Measurements from ENCODE around the gene ADGRL4. TPM values are rescaled to one million over a fixed set of nuclear protein-coding genes. Genes with fewer than 3 reads are reported as not detected.
"Not testable (repeated sequence)": the region's sequence is repeated elsewhere in the genome, so short reads cannot be mapped to it uniquely, and the experiment has no call there.

Gene ADGRL4
- total and polyA plus RNA-seq, 3 experiments from 2014 or later = not detected

GRCh38 chr1:78875986-78876385 lies 130.5 kb downstream of the ADGRL4 start:
- H3K4me3 Mint-ChIP-seq; H3K4me1 Mint-ChIP-seq; H3K27me3 ChIP-seq (ENCODE audit: insufficient read depth, low read length, poor library complexity, severe bottlenecking); H3K9me3 Mint-ChIP-seq; H3K36me3 ChIP-seq (ENCODE audit: insufficient read depth, low read length); POLR2A ChIA-PET; DNase-seq; H3K4me3 ChIP-seq (ENCODE audit: low read length); H3K36me3 Mint-ChIP-seq; H3K27ac Mint-ChIP-seq; H3K27me3 Mint-ChIP-seq; H3K4me1 ChIP-seq (ENCODE audit: insufficient read depth, low read length); H3K27ac ChIP-seq (ENCODE audit: low read depth, low read length); H3K9me3 ChIP-seq (ENCODE audit: low read length); CTCF ChIA-PET: not testable (repeated sequence)

- POLR2A ChIA-PET; H3K27me3 ChIP-seq (ENCODE audit: insufficient read depth, low read length, poor library complexity, severe bottlenecking); H3K27ac ChIP-seq (ENCODE audit: low read depth, low read length); H3K4me1 ChIP-seq (ENCODE audit: insufficient read depth, low read length); H3K4me1 Mint-ChIP-seq; H3K4me3 ChIP-seq (ENCODE audit: low read length); H3K27ac Mint-ChIP-seq; H3K27me3 Mint-ChIP-seq; H3K4me3 Mint-ChIP-seq; H3K9me3 Mint-ChIP-seq; H3K9me3 ChIP-seq (ENCODE audit: low read length); H3K36me3 Mint-ChIP-seq; H3K36me3 ChIP-seq (ENCODE audit: insufficient read depth, low read length); CTCF ChIA-PET; DNase-seq: not testable (repeated sequence)
These were observed 133.7 kb downstream of the ADGRL4 start for GRCh38 chr1:78872801-78873200.

DNA sequence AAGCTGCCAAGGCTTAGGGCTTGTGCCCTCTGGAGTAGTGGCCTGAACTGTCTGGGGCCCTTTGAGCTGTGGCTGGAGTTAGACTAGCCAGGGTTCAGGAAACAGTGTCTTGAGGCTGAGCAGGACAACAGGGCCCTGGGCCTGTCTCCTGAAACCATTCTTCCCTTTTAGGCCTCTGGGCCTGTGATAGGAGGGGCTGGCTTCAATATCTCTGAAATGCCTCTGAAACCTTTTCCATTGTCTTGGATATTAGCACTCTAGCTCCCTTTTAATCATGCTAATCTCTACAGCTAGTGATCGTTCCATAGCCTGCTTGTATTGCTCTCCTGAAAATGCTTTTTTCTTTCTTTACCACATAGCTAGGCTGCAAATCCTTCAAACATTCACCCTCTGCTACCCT lies 135.3 kb downstream of the ADGRL4 start:
- no peaks in the 10 kb centered on the region for H3K27me3 ChIP-seq (ENCODE audit: insufficient read depth, low read length, poor library complexity, severe bottlenecking)
- no peaks in the 10 kb centered on the region for H3K9me3 Mint-ChIP-seq
- POLR2A ChIA-PET = no interaction called here
- no peaks in the 10 kb centered on the region for H3K4me1 ChIP-seq (ENCODE audit: insufficient read depth, low read length)
- no peak overlapping the region for H3K4me3 Mint-ChIP-seq
- no peaks in the 10 kb centered on the region for H3K4me1 Mint-ChIP-seq
- H3K27ac Mint-ChIP-seq = no peak overlapping the region
- H3K9me3 ChIP-seq (ENCODE audit: low read length) = no peaks in the 10 kb centered on the region
- no peak overlapping the region for H3K27ac ChIP-seq (ENCODE audit: low read depth, low read length)
- no peaks in the 10 kb centered on the region for H3K36me3 ChIP-seq (ENCODE audit: insufficient read depth, low read length)
- no peaks in the 10 kb centered on the region for H3K36me3 Mint-ChIP-seq
- DNase-seq = no peak
- H3K4me3 ChIP-seq (ENCODE audit: low read length) = no peak overlapping the region
- CTCF ChIA-PET = no interaction called here
- no peaks in the 10 kb centered on the region for H3K27me3 Mint-ChIP-seq

GRCh38 chr1:78869136-78869535 lies 137.4 kb downstream of the ADGRL4 start:
- CTCF ChIA-PET = no interaction called here
- no peaks in the 10 kb centered on the region for H3K4me1 Mint-ChIP-seq
- H3K4me3 Mint-ChIP-seq = no peak overlapping the region

GRCh38 chr1:78864175-78864574 lies 142.4 kb downstream of the ADGRL4 start:
- H3K4me3 Mint-ChIP-seq = no peak overlapping the region
- CTCF ChIA-PET = no interaction called here
- H3K4me1 Mint-ChIP-seq = no peaks in the 10 kb centered on the region
- H3K9me3 Mint-ChIP-seq = no peaks in the 10 kb centered on the region
- H3K27me3 ChIP-seq (ENCODE audit: insufficient read depth, low read length, poor library complexity, severe bottlenecking) = no peaks in the 10 kb centered on the region
- DNase-seq = no peak
- POLR2A ChIA-PET = no interaction called here
- no peak overlapping the region for H3K27ac ChIP-seq (ENCODE audit: low read depth, low read length)
- no peak overlapping the region for H3K27ac Mint-ChIP-seq
- H3K9me3 ChIP-seq (ENCODE audit: low read length) = no peaks in the 10 kb centered on the region
- no peak overlapping the region for H3K4me3 ChIP-seq (ENCODE audit: low read length)
- no peaks in the 10 kb centered on the region for H3K27me3 Mint-ChIP-seq
- no peaks in the 10 kb centered on the region for H3K36me3 Mint-ChIP-seq
- no peaks in the 10 kb centered on the region for H3K4me1 ChIP-seq (ENCODE audit: insufficient read depth, low read length)
- H3K36me3 ChIP-seq (ENCODE audit: insufficient read depth, low read length) = no peaks in the 10 kb centered on the region

More at GRCh38 chr1:78869136-78869535, 137.4 kb downstream of the ADGRL4 start:
- no peaks in the 10 kb centered on the region for H3K4me1 ChIP-seq (ENCODE audit: insufficient read depth, low read length)
- no peaks in the 10 kb centered on the region for H3K9me3 ChIP-seq (ENCODE audit: low read length)
- no peak for DNase-seq
- H3K27ac ChIP-seq (ENCODE audit: low read depth, low read length) = no peak overlapping the region
- POLR2A ChIA-PET = no interaction called here
- H3K27me3 ChIP-seq (ENCODE audit: insufficient read depth, low read length, poor library complexity, severe bottlenecking) = no peaks in the 10 kb centered on the region
- Mint-ChIP-seq H3K9me3 (no peaks in the 10 kb centered on the region), H3K27ac (no peak overlapping the region), H3K27me3 (no peaks in the 10 kb centered on the region), H3K36me3 (no peaks in the 10 kb centered on the region)
- no peaks in the 10 kb centered on the region for H3K36me3 ChIP-seq (ENCODE audit: insufficient read depth, low read length)
- H3K4me3 ChIP-seq (ENCODE audit: low read length) = no peak overlapping the region

- H3K4me1 ChIP-seq (ENCODE audit: insufficient read depth, low read length) = no peaks in the 10 kb centered on the region
- no peak overlapping the region for H3K4me3 Mint-ChIP-seq
- H3K9me3 Mint-ChIP-seq = peaks cover 0 to 7% (median 5%) of the 10 kb centered on the region in 5 donors
- H3K27me3 ChIP-seq (ENCODE audit: insufficient read depth, low read length, poor library complexity, severe bottlenecking) = no peaks in the 10 kb centered on the region
- ChIA-PET POLR2A (no interaction called here), CTCF (no interaction called here)
- no peak overlapping the region for H3K4me3 ChIP-seq (ENCODE audit: low read length)
- H3K9me3 ChIP-seq (ENCODE audit: low read length) = no peaks in the 10 kb centered on the region
- no peak for DNase-seq
- H3K27ac Mint-ChIP-seq = no peak overlapping the region
- no peaks in the 10 kb centered on the region for H3K36me3 ChIP-seq (ENCODE audit: insufficient read depth, low read length)
- H3K27me3 Mint-ChIP-seq = peaks cover 0 to 2% of the 10 kb centered on the region in 2 donors
- H3K27ac ChIP-seq (ENCODE audit: low read depth, low read length) = no peak overlapping the region
- no peaks in the 10 kb centered on the region for H3K36me3 Mint-ChIP-seq
- H3K4me1 Mint-ChIP-seq = no peaks in the 10 kb centered on the region
These were observed 150.4 kb downstream of the ADGRL4 start for GRCh38 chr1:78856096-78856495.

DNA sequence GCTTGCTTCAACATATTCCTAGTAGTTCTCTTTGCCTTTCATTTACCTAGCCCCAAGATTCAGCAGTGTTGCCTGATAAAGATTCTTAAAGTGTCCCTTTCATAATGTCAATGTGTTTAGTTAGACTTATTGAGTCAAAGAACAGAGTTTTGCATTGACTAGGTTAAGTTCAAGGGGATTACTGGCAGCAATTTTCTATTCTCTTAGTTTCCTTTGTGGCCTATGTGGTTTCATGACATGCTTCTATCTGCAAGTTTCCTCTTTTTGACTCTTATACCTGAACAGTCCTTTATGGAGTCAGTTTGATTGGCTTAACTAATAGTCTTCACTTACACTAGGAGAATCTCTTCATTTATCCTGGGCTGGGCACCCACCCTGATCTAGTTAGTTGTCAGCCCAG lies 151.3 kb downstream of the ADGRL4 start:
- DNase-seq = no peak
- peaks cover 0 to 2% of the 10 kb centered on the region in 2 donors for H3K27me3 Mint-ChIP-seq
- no peaks in the 10 kb centered on the region for H3K4me1 Mint-ChIP-seq
- no peak overlapping the region for H3K27ac Mint-ChIP-seq
- CTCF ChIA-PET = no interaction called here
- Histone ChIP-seq H3K4me1 (ENCODE audit: insufficient read depth, low read length) (no peaks in the 10 kb centered on the region), H3K4me3 (ENCODE audit: low read length) (no peak overlapping the region), H3K27me3 (ENCODE audit: insufficient read depth, low read length, poor library complexity, severe bottlenecking) (no peaks in the 10 kb centered on the region), H3K9me3 (ENCODE audit: low read length) (no peaks in the 10 kb centered on the region), H3K27ac (ENCODE audit: low read depth, low read length) (no peak overlapping the region), H3K36me3 (ENCODE audit: insufficient read depth, low read length) (no peaks in the 10 kb centered on the region)
- H3K4me3 Mint-ChIP-seq = no peak overlapping the region
- H3K9me3 Mint-ChIP-seq = peaks cover 0 to 7% (median 5%) of the 10 kb centered on the region in 5 donors
- H3K36me3 Mint-ChIP-seq = no peaks in the 10 kb centered on the region
- POLR2A ChIA-PET = no interaction called here

DNA sequence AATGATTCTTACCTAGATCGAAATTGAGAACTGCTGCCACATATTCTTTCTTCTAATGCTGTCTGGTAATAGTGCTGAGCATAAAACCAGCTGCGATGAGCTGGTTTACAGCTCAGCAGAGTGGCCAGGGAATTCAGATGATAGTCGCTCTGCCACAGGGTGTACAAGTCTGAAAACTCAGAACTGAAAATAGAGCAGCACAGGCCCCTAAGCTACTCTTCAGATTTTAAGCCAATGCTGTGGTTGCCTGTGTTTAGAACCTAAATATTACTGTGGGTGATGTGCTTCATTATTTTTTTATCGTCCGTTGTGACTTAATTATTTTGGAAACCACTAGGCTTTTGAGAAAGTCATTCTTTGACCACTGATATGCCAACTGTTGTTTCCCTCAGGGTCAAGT lies 152.0 kb downstream of the ADGRL4 start:
- no peak overlapping the region for H3K4me3 Mint-ChIP-seq
- H3K36me3 Mint-ChIP-seq = no peaks in the 10 kb centered on the region
- Histone ChIP-seq H3K4me3 (ENCODE audit: low read length) (no peak overlapping the region), H3K4me1 (ENCODE audit: insufficient read depth, low read length) (no peaks in the 10 kb centered on the region), H3K27ac (ENCODE audit: low read depth, low read length) (no peak overlapping the region), H3K27me3 (ENCODE audit: insufficient read depth, low read length, poor library complexity, severe bottlenecking) (no peaks in the 10 kb centered on the region), H3K36me3 (ENCODE audit: insufficient read depth, low read length) (no peaks in the 10 kb centered on the region), H3K9me3 (ENCODE audit: low read length) (no peaks in the 10 kb centered on the region)
- DNase-seq = no peak
- peaks cover 0 to 2% of the 10 kb centered on the region in 2 donors for H3K27me3 Mint-ChIP-seq
- H3K9me3 Mint-ChIP-seq = peaks cover 0 to 7% (median 5%) of the 10 kb centered on the region in 5 donors
- H3K27ac Mint-ChIP-seq = no peak overlapping the region
- H3K4me1 Mint-ChIP-seq = no peaks in the 10 kb centered on the region
- CTCF ChIA-PET = no interaction called here
- POLR2A ChIA-PET = no interaction called here

DNA sequence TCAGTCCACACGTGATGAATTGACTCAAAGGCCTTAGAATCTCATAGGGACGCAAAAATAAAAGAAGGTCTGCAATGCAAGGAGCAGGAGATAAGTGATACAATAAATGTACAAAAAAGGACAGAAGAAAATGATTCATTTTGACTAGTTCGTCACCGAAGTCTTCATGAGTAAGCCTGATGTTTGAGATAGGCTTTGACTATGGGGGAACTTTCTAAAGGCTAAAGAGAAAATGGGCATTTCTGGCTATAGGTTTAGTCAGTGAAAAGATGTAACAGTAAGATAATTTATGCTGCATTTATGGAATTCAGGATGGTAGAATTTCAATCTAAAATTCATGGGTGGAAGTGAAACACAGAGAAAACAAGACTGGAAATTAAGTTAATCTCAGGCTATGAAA lies 163.0 kb downstream of the ADGRL4 start:
- DNase-seq = no peak
- Mint-ChIP-seq H3K36me3 (no peaks in the 10 kb centered on the region), H3K4me3 (no peak overlapping the region), H3K4me1 (no peaks in the 10 kb centered on the region), H3K27ac (peak overlapping the region in 1 of 8 donors; percentile 3), H3K9me3 (peaks cover 0 to 3% (median 0%) of the 10 kb centered on the region in 5 donors), H3K27me3 (no peaks in the 10 kb centered on the region)
- Histone ChIP-seq H3K27ac (ENCODE audit: low read depth, low read length) (no peak overlapping the region), H3K36me3 (ENCODE audit: insufficient read depth, low read length) (no peaks in the 10 kb centered on the region), H3K4me1 (ENCODE audit: insufficient read depth, low read length) (no peaks in the 10 kb centered on the region), H3K27me3 (ENCODE audit: insufficient read depth, low read length, poor library complexity, severe bottlenecking) (no peaks in the 10 kb centered on the region), H3K9me3 (ENCODE audit: low read length) (no peaks in the 10 kb centered on the region), H3K4me3 (ENCODE audit: low read length) (no peak overlapping the region)
- POLR2A ChIA-PET = no interaction called here
- CTCF ChIA-PET = no interaction called here

All from CD8-positive, alpha-beta memory T cell (primary cell).